IMR-90 (cell line): ENCODE measurements around the gene LRFN2. TPM values are rescaled to one million over a fixed set of nuclear protein-coding genes. Genes with fewer than 3 reads are reported as not detected.

Experiments
- ATAC-seq: fragments of 200-7000 bp; cut with Tn5 transposase; 2 replicates; pipeline ENCODE4 v1.9.1; 2020; ENCODE audit warnings: low read depth, mild to moderate bottlenecking, moderate library complexity
- BruUV-seq: library from RNA; stranded (reverse); fragments of 400-500 nt; replicated peaks from 2 replicates; lab custom pipeline; 2021; lab: Mats Ljungman, UMichigan
- CTCF ChIA-PET: fragments of 300-600 bp; formaldehyde crosslinking; extraction: SDS; loops from one replicate; lab custom pipeline; 2021; ENCODE audit warnings: antibody characterized with exemption; lab: Yijun Ruan, JAX
- POLR2A ChIA-PET: fragments of 300-600 bp; sonication (Branson Sonifier 250); formaldehyde crosslinking; loops from one replicate; lab custom pipeline; 2022; ENCODE audit warnings: antibody characterized with exemption; ENCODE audit not compliant: unreplicated experiment; lab: Charles Lee
- DNase-seq: peaks from one replicate; pipeline ENCODE4 v3.0.0; 2013
- H2AFZ ChIP-seq: replicated peaks from 2 replicates; pipeline ENCODE3; 2013; ENCODE audit warnings: low read length, mild to moderate bottlenecking; ENCODE audit not compliant: poor library complexity
- H2AK5ac ChIP-seq: 2 replicates; pipeline ENCODE4 v1.6.1; 2013; ENCODE audit warnings: low read depth, low read length, inconsistent platforms
- H2AK9ac ChIP-seq: replicated peaks from 2 replicates; pipeline ENCODE3; 2013; ENCODE audit warnings: mild to moderate bottlenecking, low read depth, low read length, moderate library complexity; ENCODE audit not compliant: poor library complexity
- H2BK120ac ChIP-seq: 2 replicates; pipeline ENCODE4 v1.6.1; 2013; ENCODE audit warnings: low read depth, low read length, inconsistent platforms
- H2BK15ac ChIP-seq: 3 replicates; pipeline ENCODE4 v1.6.1; 2013; ENCODE audit warnings: low read depth, low read length, inconsistent platforms
- H2BK20ac ChIP-seq: 2 replicates; pipeline ENCODE4 v1.6.1; 2013; ENCODE audit warnings: low read depth, mild to moderate bottlenecking, inconsistent platforms, low read length, moderate library complexity
- H2BK5ac ChIP-seq: 2 replicates; pipeline ENCODE4 v1.6.1; 2013; ENCODE audit warnings: mild to moderate bottlenecking, low read depth, low read length, inconsistent platforms; ENCODE audit not compliant: poor library complexity, severe bottlenecking
- H3K14ac ChIP-seq: replicated peaks from 2 replicates; pipeline ENCODE4 v1.6.1; 2013; ENCODE audit warnings: low read depth, low read length, inconsistent platforms
- H3K18ac ChIP-seq: 2 replicates; pipeline ENCODE4 v1.6.1; 2013; ENCODE audit warnings: low read depth, low read length, control low read depth
- H3K23ac ChIP-seq: 2 replicates; pipeline ENCODE4 v1.6.1; 2013; ENCODE audit warnings: low read depth, low read length, inconsistent platforms
- H3K27ac ChIP-seq: 2 replicates; pipeline ENCODE4 v1.5.1; 2013; ENCODE audit warnings: mild to moderate bottlenecking, control low read depth, low read length; ENCODE audit not compliant: insufficient read depth
- H3K27me3 ChIP-seq: 2 replicates; pipeline ENCODE4 v1.6.1; 2013; ENCODE audit warnings: low read length; ENCODE audit not compliant: control insufficient read depth, insufficient read depth
- H3K36me3 ChIP-seq: 2 replicates; pipeline ENCODE4 v1.6.1; 2013; ENCODE audit warnings: low read length, mixed read lengths; ENCODE audit not compliant: control insufficient read depth, insufficient read depth
- H3K4ac ChIP-seq: 2 replicates; pipeline ENCODE4 v1.6.1; 2013; ENCODE audit warnings: low read depth, low read length, inconsistent platforms
- H3K4me1 ChIP-seq: 2 replicates; pipeline ENCODE4 v1.6.1; 2013; ENCODE audit warnings: low read length, mixed read lengths; ENCODE audit not compliant: control insufficient read depth, insufficient read depth
- H3K4me2 ChIP-seq: 2 replicates; pipeline ENCODE4 v1.6.1; 2013; ENCODE audit warnings: low read depth, mild to moderate bottlenecking, control low read depth, low read length, moderate library complexity
- H3K4me3 ChIP-seq: 2 replicates; pipeline ENCODE4 v1.5.1; 2013; ENCODE audit warnings: low read depth, mild to moderate bottlenecking, control low read depth, low read length, moderate library complexity; ENCODE audit not compliant: insufficient read depth
- H3K56ac ChIP-seq: 2 replicates; pipeline ENCODE4 v1.6.1; 2013; ENCODE audit warnings: low read length, inconsistent platforms; ENCODE audit not compliant: insufficient read depth; ENCODE audit errors: extremely low read depth
- H3K79me1 ChIP-seq, 2 experiments: 2 replicates each; pipeline ENCODE4 v1.6.1; 2013; ENCODE audit warnings: low read length in 2 of 2, inconsistent platforms in 1 of 2, low read depth in 1 of 2
- H3K9ac ChIP-seq: 2 replicates; pipeline ENCODE4 v1.6.1; 2013; ENCODE audit warnings: low read depth, low read length, control low read depth
- H3K9me1 ChIP-seq: 2 replicates; pipeline ENCODE4 v1.6.1; 2013; ENCODE audit warnings: low read length, inconsistent platforms; ENCODE audit not compliant: insufficient read depth
- H3K9me3 ChIP-seq: 2 replicates; pipeline ENCODE4 v1.6.1; 2013; ENCODE audit warnings: low read length; ENCODE audit not compliant: control insufficient read depth, insufficient read depth
- H4K20me1 ChIP-seq: 2 replicates; pipeline ENCODE4 v1.6.1; 2013; ENCODE audit warnings: low read length, inconsistent platforms; ENCODE audit not compliant: insufficient read depth
- H4K5ac ChIP-seq: 2 replicates; pipeline ENCODE4 v1.6.1; 2013; ENCODE audit warnings: mild to moderate bottlenecking, low read depth, low read length, control low read depth
- H4K8ac ChIP-seq, 2 experiments: 2 replicates each; pipeline ENCODE4 v1.6.1; 2013; ENCODE audit warnings: low read depth in 2 of 2, low read length in 2 of 2, control low read depth in 1 of 2, inconsistent platforms in 1 of 2
- H4K91ac ChIP-seq: 2 replicates; pipeline ENCODE4 v1.6.1; 2013; ENCODE audit warnings: low read depth, low read length, inconsistent platforms; ENCODE audit not compliant: insufficient read depth
- BHLHE40 ChIP-seq: fragments of 150-350 bp; IDR thresholded peaks from 2 replicates; pipeline ENCODE4 v1.6.1; 2016; ENCODE audit warnings: mild to moderate bottlenecking, low read depth, low read length
- CEBPB ChIP-seq: IDR thresholded peaks from 2 replicates; pipeline ENCODE4 v1.6.1; 2012; ENCODE audit warnings: low read depth, low read length, improper control_type of control experiment
- CHD1 ChIP-seq: IDR thresholded peaks from 2 replicates; pipeline ENCODE4 v1.6.1; 2012; ENCODE audit warnings: low read depth, low read length, improper control_type of control experiment
- FOS ChIP-seq: fragments of 150-350 bp; IDR thresholded peaks from 2 replicates; pipeline ENCODE4 v1.6.1; 2016; ENCODE audit warnings: low read depth, low read length
- MAFK ChIP-seq: IDR thresholded peaks from 2 replicates; pipeline ENCODE4 v1.6.1; 2012; ENCODE audit warnings: low read depth, low read length, improper control_type of control experiment
- MAZ ChIP-seq: IDR thresholded peaks from 2 replicates; pipeline ENCODE4 v1.6.1; 2012; ENCODE audit warnings: low read depth, mild to moderate bottlenecking, low read length, improper control_type of control experiment, moderate library complexity, borderline replicate concordance
- MXI1 ChIP-seq: IDR thresholded peaks from 2 replicates; pipeline ENCODE4 v1.6.1; 2012; ENCODE audit warnings: low read depth, mild to moderate bottlenecking, low read length, moderate library complexity, borderline replicate concordance
- NFE2L2 ChIP-seq: fragments of 150-350 bp; IDR thresholded peaks from 2 replicates; pipeline ENCODE4 v1.6.1; 2016; ENCODE audit warnings: low read depth, mild to moderate bottlenecking, low read length
- POLR2A ChIP-seq: IDR thresholded peaks from 2 replicates; pipeline ENCODE4 v1.6.1; 2012; ENCODE audit warnings: mild to moderate bottlenecking, low read depth, low read length
- RAD21 ChIP-seq: IDR thresholded peaks from 2 replicates; pipeline ENCODE4 v1.6.1; 2012; ENCODE audit warnings: low read length, improper control_type of control experiment
- RCOR1 ChIP-seq: IDR thresholded peaks from 2 replicates; pipeline ENCODE4 v1.6.1; 2012; ENCODE audit warnings: mild to moderate bottlenecking, low read length, improper control_type of control experiment; ENCODE audit not compliant: insufficient replicate concordance
- RFX5 ChIP-seq: IDR thresholded peaks from 2 replicates; pipeline ENCODE4 v1.8.0; 2012; ENCODE audit warnings: low read depth, mild to moderate bottlenecking, low read length, moderate library complexity
- SMC3 ChIP-seq: fragments of 150-350 bp; IDR thresholded peaks from 2 replicates; pipeline ENCODE4 v1.6.1; 2016; ENCODE audit warnings: low read depth, mild to moderate bottlenecking, antibody characterized with exemption, low read length, moderate library complexity
- USF2 ChIP-seq: fragments of 150-350 bp; IDR thresholded peaks from 2 replicates; pipeline ENCODE4 v1.6.1; 2017; ENCODE audit warnings: mild to moderate bottlenecking, antibody characterized with exemption, low read length, low read depth
- WGBS, 2 experiments: methylation state at CpG; one replicate each; pipeline versions ENCODE4 v1.1.5 to v1.1.7; 2013; ENCODE audit warnings: missing lambda C conversion rate in 2 of 2; ENCODE audit not compliant: insufficient read length in 1 of 2; ENCODE audit errors: extremely low coverage in 2 of 2; 5-methylcytosine and 5-hydroxymethylcytosine counted together
- dilution Hi-C: fragments of 300-500 bp; cut with HindIII; formaldehyde crosslinking; loops from one replicate; pipeline ENCODE4 v1.14.3; 2018; ENCODE audit warnings: low sequenced_read_pairs; ENCODE audit not compliant: unreplicated experiment
- in situ Hi-C: fragments of 300-500 bp; cut with MboI; formaldehyde crosslinking; loops from 3 replicates; pipeline ENCODE4 v1.14.3; 2019; ENCODE audit warnings: low sequenced_read_pairs, inconsistent platforms, mixed read lengths
- intact Hi-C: fragments of 100-400 bp; cut with micrococcal nuclease; formaldehyde crosslinking; loops from 2 replicates; pipeline ENCODE4 v1.10.0; 2022
- polyA plus RNA-seq, 3 experiments: library from polyadenylated mRNA; depleted of rRNA; stranded (reverse); fragments of >200 nt; gene quantifications; 2 replicates each; pipeline ENCODE4 v1.2.3, GENCODE V29; 2012; ENCODE audit warnings: low replicate concordance in 1 of 3
- total RNA-seq: library from RNA; depleted of rRNA; stranded (reverse); fragments of >200 nt; gene quantifications from 2 replicates; pipeline ENCODE4 v1.2.3, GENCODE V29; 2012
- TF ChIP-seq, protein P1 (sequence below): fragments of 150-350 bp; IDR thresholded peaks from 2 replicates; pipeline ENCODE4 v1.6.1; 2016; ENCODE audit warnings: low read depth, mild to moderate bottlenecking, low read length, moderate library complexity, borderline replicate concordance
- TF ChIP-seq, protein P2 (sequence below): conservative IDR thresholded peaks from 2 replicates; pipeline ENCODE4 v1.5.1; 2012; ENCODE audit warnings: mild to moderate bottlenecking, low read depth, low read length, improper control_type of control experiment

The LRFN2 gene
- total and polyA plus RNA-seq, 2 of the 4 experiments (the other 2 are of a cell fraction) = not detected

DNA sequence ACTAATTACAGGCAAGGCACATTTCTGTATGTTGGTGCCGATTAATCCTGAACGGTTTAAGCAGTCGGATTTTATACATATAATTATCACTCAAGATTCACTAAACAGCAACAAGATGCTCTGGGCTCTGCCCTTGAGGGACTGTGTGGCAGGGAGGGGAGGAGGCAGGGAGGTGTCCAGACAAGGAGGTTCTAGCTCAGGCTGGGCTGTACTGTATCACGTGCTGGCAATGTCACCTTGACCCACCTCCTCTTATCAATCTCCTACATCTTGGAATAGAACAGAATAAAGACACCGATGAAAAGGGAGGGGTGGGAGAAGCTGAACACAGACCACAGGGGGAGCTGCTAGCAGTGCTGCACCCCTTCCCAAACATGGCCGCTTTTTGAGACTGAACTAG is 65.7 kb downstream of the LRFN2 start:
- BruUV-seq = no TSS peak
- Histone ChIP-seq H3K4me3 (no peak overlapping the region), H3K4ac (no peak overlapping the region), H3K56ac (no peak overlapping the region), H3K9me1 (no peaks in the 10 kb centered on the region), H2AK5ac (no peak overlapping the region), H3K4me1 (no peaks in the 10 kb centered on the region), H3K23ac (no peak overlapping the region), H2BK5ac (no peak overlapping the region), H3K9ac (no peak overlapping the region), H2AK9ac (no peak overlapping the region), H4K91ac (no peak overlapping the region), H2BK15ac (no peak overlapping the region), H2AFZ (no peak overlapping the region), H3K18ac (no peak overlapping the region), H3K36me3 (no peaks in the 10 kb centered on the region), H3K79me1 (no peaks in the 10 kb centered on the region), H3K4me2 (no peak overlapping the region), H3K14ac (no peak overlapping the region), H4K8ac (no peak overlapping the region), H4K5ac (no peak overlapping the region), H3K9me3 (no peaks in the 10 kb centered on the region), H4K20me1 (no peaks in the 10 kb centered on the region; the same call in 1 of the 2 replicates), H2BK20ac (no peak overlapping the region), H3K27ac (no peak overlapping the region), H2BK120ac (no peak overlapping the region), H3K27me3 (no peaks in the 10 kb centered on the region)
- ChIA-PET POLR2A (no interaction called here), CTCF (no interaction called here)
- TF ChIP-seq NFE2L2 (no peak), RAD21 (no peak), SMC3 (no peak), USF2 (no peak), FOS (no peak), BHLHE40 (no peak), CHD1 (no peak), POLR2A (no peak), MAFK (no peak), RFX5 (no peak), RCOR1 (no peak), MAZ (no peak), CEBPB (no peak), MXI1 (no peak)
- TF ChIP-seq, protein P1, sequence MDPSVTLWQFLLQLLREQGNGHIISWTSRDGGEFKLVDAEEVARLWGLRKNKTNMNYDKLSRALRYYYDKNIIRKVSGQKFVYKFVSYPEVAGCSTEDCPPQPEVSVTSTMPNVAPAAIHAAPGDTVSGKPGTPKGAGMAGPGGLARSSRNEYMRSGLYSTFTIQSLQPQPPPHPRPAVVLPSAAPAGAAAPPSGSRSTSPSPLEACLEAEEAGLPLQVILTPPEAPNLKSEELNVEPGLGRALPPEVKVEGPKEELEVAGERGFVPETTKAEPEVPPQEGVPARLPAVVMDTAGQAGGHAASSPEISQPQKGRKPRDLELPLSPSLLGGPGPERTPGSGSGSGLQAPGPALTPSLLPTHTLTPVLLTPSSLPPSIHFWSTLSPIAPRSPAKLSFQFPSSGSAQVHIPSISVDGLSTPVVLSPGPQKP = no peak
- TF ChIP-seq, protein P2, sequence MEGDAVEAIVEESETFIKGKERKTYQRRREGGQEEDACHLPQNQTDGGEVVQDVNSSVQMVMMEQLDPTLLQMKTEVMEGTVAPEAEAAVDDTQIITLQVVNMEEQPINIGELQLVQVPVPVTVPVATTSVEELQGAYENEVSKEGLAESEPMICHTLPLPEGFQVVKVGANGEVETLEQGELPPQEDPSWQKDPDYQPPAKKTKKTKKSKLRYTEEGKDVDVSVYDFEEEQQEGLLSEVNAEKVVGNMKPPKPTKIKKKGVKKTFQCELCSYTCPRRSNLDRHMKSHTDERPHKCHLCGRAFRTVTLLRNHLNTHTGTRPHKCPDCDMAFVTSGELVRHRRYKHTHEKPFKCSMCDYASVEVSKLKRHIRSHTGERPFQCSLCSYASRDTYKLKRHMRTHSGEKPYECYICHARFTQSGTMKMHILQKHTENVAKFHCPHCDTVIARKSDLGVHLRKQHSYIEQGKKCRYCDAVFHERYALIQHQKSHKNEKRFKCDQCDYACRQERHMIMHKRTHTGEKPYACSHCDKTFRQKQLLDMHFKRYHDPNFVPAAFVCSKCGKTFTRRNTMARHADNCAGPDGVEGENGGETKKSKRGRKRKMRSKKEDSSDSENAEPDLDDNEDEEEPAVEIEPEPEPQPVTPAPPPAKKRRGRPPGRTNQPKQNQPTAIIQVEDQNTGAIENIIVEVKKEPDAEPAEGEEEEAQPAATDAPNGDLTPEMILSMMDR = no peak
- WGBS, 2 experiments = no CpG with 5 or more reads among the region's 6 CpGs
- dilution Hi-C loops = no loop called here
- intact Hi-C loops = no loop called here
- in situ Hi-C loops = no loop called here
- ATAC-seq (no peak), DNase-seq (no peak)
